ENCODE measurements around the gene VPS29. TPM values are rescaled to one million over a fixed set of nuclear protein-coding genes. Genes with fewer than 3 reads are reported as not detected.

The VPS29 gene
- total and polyA plus RNA-seq, 2 experiments from 2014 or later: 39.1 to 115 TPM

GRCh38 chr12:110505332-110505731 is 3.4 kb upstream of the VPS29 start (continued):
- TF ChIP-seq ZNF462 (CRISPR knock-in tag; IDR thresholded peaks at IDR 0.05): no peak

GRCh38 chr12:110503432-110503831 is 1.5 kb upstream of the VPS29 start:
- Mint-ChIP-seq H3K27ac (no peak overlapping the region), H3K4me3 (no peak overlapping the region), H3K9me3 (peaks cover 19% of the 10 kb centered on the region), H3K27me3 (ENCODE audit: insufficient read depth, low read depth, poor library complexity) (peaks cover 22% of the 10 kb centered on the region), H3K36me3 (ENCODE audit: low read depth) (peaks cover 11% of the 10 kb centered on the region; the same call in 2 of the 3 replicates), H3K4me1 (peaks cover 6% of the 10 kb centered on the region)
- Histone ChIP-seq H3K36me3 (ENCODE audit: insufficient read depth) (no peaks in the 10 kb centered on the region), H3K27ac (ENCODE audit: low read depth) (no peak overlapping the region), H3K4me1 (ENCODE audit: insufficient read depth) (peaks cover 6% of the 10 kb centered on the region; the same call in 1 of the 2 replicates), H2AFZ (no peak overlapping the region), H3K79me2 (replicated peaks; ENCODE audit: insufficient read depth) (peaks cover 25% of the 10 kb centered on the region), H3K4me2 (no peak overlapping the region), H3K9me2 (ENCODE audit: insufficient read depth) (peaks cover 10% of the 10 kb centered on the region), H4K20me1 (replicated peaks; ENCODE audit: insufficient read depth) (no peaks in the 10 kb centered on the region), H3F3A (replicated peaks; ENCODE audit: low read depth) (no peaks in the 10 kb centered on the region), H3K27me3 (ENCODE audit: insufficient read depth) (peaks cover 19% of the 10 kb centered on the region), H3K4me3 (no peak overlapping the region)
- no peak for TF ChIP-seq EZH2phosphoT487 (IDR thresholded peaks at IDR 0.05; ENCODE audit: unreplicated experiment)
- TF ChIP-seq REST (IDR thresholded peaks at IDR 0.05; ENCODE audit: unreplicated experiment): no peak
- TF ChIP-seq ZNF114 (CRISPR knock-in tag; IDR thresholded peaks at IDR 0.05): no peak
- DNase-seq (ENCODE audit: low spot score) (no peak), ATAC-seq (no peak)
